ENCODE data around the gene MLNR. TPM values are rescaled to one million over a fixed set of nuclear protein-coding genes. Genes with fewer than 3 reads are reported as not detected.

The MLNR gene
- total RNA-seq, 4 donors from 2014 or later: not detected

DNA sequence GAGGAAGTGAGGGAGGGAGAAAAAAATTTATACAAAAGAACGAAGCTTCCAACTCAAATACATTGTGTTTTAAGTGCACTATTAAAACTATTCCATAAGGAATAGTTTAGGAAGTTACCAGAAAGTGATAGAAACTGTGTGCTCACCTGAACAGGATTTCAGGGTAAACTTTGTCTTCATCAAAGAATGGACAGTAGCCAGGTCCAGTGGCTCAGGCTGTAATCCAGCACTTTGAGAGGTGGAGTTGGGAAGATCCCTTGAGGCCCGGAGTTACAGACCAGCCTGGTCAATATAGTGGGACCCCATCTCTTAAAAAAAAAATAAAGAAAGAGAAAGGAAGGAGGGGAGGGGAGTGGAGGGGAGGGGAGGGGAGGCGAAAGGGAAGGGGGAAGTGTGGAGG, 14.6 kb downstream of the MLNR start:
- TF ChIP-seq, protein P1, sequence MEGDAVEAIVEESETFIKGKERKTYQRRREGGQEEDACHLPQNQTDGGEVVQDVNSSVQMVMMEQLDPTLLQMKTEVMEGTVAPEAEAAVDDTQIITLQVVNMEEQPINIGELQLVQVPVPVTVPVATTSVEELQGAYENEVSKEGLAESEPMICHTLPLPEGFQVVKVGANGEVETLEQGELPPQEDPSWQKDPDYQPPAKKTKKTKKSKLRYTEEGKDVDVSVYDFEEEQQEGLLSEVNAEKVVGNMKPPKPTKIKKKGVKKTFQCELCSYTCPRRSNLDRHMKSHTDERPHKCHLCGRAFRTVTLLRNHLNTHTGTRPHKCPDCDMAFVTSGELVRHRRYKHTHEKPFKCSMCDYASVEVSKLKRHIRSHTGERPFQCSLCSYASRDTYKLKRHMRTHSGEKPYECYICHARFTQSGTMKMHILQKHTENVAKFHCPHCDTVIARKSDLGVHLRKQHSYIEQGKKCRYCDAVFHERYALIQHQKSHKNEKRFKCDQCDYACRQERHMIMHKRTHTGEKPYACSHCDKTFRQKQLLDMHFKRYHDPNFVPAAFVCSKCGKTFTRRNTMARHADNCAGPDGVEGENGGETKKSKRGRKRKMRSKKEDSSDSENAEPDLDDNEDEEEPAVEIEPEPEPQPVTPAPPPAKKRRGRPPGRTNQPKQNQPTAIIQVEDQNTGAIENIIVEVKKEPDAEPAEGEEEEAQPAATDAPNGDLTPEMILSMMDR (IDR thresholded peaks at IDR 0.05; ENCODE audit: low read depth): no peak

DNA sequence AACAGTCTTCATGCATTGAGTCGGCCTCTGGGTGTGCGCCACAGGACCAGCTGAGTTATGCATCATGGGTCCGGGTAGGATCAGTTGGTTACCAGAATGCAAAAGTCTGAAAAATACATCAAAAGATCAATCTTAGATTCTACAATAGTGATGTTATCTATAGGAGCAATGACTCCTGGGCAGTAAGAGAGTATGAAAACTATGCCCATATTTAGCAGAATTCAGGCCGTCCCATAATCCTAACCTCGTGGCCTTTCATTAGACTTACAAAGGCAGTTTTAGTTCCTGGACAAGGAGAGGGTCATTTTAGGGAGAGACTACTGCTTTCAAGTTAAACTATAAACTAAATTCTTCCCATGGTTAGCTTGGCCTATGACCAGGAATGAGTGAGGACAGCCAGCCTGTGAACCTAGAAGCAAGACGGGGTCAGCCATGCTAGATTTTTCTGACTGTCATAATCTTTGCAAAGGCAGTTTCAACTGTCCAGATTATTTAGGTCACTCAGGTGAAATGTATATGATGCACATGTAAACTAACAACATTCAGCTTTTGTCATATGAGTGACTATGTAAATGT, 15.8 kb downstream of the MLNR start:
- TF ChIP-seq, protein P1 (IDR thresholded peaks at IDR 0.05; ENCODE audit: low read depth): no peak

DNA sequence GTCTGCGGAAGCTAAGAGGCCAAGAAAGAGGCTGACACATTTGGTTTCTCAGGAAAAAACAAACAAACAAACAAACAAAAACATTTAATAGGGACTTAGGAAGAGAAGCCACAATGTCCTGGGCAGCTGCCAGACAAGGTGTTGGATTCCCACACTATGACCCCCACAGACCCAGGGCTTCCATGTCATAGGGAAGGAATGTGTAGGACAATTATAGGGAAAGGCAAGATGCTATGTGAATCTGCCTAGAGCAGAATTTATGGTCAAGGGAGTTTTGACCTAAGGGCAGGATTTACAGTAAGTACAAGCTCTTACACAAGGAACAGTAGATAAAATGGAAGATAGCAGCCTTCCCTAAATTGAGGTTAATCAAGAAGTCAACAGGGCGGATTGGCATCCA, 18.5 kb downstream of the MLNR start:
- TF ChIP-seq, protein P1 (IDR thresholded peaks at IDR 0.05; ENCODE audit: low read depth): no peak

DNA sequence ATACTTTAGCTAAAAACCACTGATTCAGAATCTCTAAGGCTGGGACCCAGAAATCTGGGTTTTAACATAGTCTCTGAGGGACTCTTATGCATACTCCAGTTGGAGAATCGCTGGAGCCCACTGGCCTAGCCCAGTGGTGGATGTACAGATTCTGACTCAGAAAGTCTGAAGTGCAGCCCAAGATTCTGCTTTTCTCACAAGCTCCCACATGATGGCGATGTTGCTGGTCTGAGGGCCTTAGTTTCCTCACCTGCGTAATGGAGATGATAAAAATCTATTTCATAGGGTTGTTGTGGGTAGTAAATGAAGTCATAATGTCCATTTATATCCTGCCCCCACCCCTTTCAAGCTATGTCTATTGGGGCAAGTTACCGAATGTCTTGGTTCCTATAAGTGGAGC, 19.9 kb downstream of the MLNR start:
- TF ChIP-seq, protein P1 (IDR thresholded peaks at IDR 0.05; ENCODE audit: low read depth): no peak

DNA sequence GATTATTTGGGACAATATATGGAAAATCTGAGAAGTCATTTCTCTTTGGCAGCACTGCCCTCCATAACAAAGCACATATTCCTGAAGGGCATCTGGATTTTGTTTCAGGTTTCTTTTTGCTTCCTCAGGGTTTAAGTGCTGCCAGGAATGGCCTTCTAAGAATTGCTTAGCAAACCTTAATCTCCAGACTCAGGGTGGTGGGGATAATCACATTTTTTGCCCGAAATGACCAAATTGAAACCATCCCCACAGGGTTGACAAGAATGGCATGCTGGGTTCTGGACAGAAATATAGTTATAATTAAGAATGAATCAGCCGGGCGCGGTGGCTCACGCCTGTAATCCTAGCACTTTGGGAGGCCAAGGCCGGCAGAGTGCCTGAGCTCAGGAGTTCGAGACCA, 21.2 kb downstream of the MLNR start:
- TF ChIP-seq, protein P1 (IDR thresholded peaks at IDR 0.05; ENCODE audit: low read depth): no peak

DNA sequence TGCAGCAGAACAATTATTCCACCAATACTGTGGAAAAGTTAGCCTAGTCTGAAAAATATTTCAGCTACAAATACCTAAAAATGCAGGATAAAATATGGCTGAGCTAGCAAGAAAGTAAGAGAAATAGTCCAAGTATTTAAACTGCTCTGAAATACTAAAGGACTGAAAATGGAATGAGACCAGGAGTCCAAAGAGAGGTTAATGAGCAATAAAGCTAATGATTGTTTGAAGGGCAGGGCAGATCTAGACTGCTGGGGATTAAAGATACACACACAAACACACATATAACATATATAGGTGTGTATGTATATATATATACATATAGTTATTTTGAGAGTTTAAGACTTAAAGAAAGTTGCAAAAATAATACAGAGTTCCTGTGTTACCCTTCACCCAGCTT, 25.0 kb downstream of the MLNR start:
- TF ChIP-seq, protein P1 (IDR thresholded peaks at IDR 0.05; ENCODE audit: low read depth): no peak

DNA sequence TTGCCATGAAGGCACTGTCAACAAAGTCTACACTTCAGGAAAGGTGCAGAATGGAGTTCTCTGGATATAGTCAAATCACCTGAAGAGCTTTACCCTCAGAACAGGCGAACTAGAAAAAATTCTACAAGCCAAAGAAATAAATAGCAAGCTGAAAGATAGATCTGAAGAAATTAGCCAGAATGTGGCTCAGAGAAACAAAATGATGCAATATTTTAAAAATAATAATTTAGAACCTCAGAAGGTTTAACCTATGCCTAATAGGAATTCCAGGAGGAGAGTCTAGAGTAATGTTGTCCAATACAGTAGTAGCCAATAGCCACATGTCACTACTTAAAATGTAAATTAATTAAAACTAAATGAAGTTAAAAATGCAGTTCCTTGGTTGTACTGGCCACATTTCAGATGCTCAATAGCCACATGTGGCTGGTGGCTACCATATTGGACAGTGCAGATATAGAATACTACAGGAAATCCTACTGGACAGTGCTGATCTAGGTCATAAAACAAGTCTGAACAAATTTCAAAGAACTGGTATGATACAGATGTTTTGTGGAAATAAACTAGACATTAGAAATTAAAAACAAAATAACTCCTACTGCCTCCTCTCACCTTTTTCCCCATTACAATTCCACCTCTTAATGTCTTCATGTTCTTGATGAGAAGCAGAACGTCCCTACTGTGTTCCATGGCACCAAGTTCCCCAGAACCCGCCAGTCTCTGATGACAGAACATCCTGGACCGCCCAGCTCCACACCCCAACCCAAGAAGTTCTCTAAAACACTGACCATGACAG, 26.9 kb downstream of the MLNR start:
- TF ChIP-seq, protein P1 (IDR thresholded peaks at IDR 0.05; ENCODE audit: low read depth): no peak
